GM10248 (cell line): ENCODE results near the gene CASD1.

ENCODE experiments used
- CTCF ChIA-PET: fragments of 300-600 bp; sonication (Branson Sonifier 250); formaldehyde crosslinking; extraction: SDS; loops from one replicate; lab custom pipeline; 2021; ENCODE audit warnings: antibody characterized with exemption; lab: Yijun Ruan, JAX
- POLR2A ChIA-PET: fragments of 350-650 bp; sonication (Branson Sonifier 250); formaldehyde crosslinking; extraction: SDS; loops from one replicate; lab custom pipeline; 2020; ENCODE audit warnings: antibody characterized with exemption; lab: Yijun Ruan, JAX
- DNase-seq: peaks from one replicate; pipeline ENCODE4 v3.0.0; 2012; ENCODE audit errors: extremely low spot score
- TF ChIP-seq, protein P1 (sequence below): IDR thresholded peaks from 2 replicates; pipeline ENCODE4 v1.5.1; 2012; ENCODE audit warnings: mild to moderate bottlenecking, low read depth; ENCODE audit errors: extremely low read depth, missing control alignments, control extremely low read depth

CASD1 gene

GRCh38 chr7:94510582-94511496 lies 1.2 kb downstream of the CASD1 start:
- ChIA-PET POLR2A (no interaction called here), CTCF (interaction anchor here (0.8 to 2.0 kb wide), 4 partner anchors 8 to 56 kb away, joined by 3 to 5 read pairs (median 4); no protein-coding TSS in a partner anchor)
- TF ChIP-seq, protein P1, sequence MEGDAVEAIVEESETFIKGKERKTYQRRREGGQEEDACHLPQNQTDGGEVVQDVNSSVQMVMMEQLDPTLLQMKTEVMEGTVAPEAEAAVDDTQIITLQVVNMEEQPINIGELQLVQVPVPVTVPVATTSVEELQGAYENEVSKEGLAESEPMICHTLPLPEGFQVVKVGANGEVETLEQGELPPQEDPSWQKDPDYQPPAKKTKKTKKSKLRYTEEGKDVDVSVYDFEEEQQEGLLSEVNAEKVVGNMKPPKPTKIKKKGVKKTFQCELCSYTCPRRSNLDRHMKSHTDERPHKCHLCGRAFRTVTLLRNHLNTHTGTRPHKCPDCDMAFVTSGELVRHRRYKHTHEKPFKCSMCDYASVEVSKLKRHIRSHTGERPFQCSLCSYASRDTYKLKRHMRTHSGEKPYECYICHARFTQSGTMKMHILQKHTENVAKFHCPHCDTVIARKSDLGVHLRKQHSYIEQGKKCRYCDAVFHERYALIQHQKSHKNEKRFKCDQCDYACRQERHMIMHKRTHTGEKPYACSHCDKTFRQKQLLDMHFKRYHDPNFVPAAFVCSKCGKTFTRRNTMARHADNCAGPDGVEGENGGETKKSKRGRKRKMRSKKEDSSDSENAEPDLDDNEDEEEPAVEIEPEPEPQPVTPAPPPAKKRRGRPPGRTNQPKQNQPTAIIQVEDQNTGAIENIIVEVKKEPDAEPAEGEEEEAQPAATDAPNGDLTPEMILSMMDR = no peak
- DNase-seq = no peak

GRCh38 chr7:94511718-94512117 lies 2.1 kb downstream of the CASD1 start:
- DNase-seq = no peak
- ChIA-PET POLR2A (interaction anchor here (0.5 kb wide), 1 partner anchor 145 kb away, joined by 3 read pairs; no protein-coding TSS in a partner anchor), CTCF (interaction anchor here (1.1 to 2.0 kb wide), 4 partner anchors 9 to 57 kb away, joined by 3 to 5 read pairs (median 4); no protein-coding TSS in a partner anchor)
- TF ChIP-seq, protein P1 = no peak

- ChIA-PET POLR2A (no interaction called here), CTCF (interaction anchor here (1.5 to 2.0 kb wide), 2 partner anchors 10 to 13 kb away, joined by 3 to 5 read pairs; no protein-coding TSS in a partner anchor)
- DNase-seq = no peak
- TF ChIP-seq, protein P1 = no peak
These were observed 3.3 kb downstream of the CASD1 start for GRCh38 chr7:94512735-94513564.

DNA sequence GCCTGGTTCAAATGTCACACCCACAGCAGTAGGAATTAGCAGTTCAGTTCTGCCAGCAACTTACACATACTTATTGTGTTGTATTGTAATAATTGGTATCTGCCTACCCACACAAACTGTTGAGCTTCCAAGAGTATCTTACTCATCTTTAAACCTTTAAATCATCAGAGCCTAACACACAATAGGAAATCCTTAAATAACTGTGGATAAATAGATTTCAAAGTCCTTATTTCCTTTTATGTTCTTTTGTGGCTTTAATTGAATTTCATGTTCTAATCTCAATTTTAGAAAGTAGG lies 3.9 kb downstream of the CASD1 start:
- POLR2A ChIA-PET = no interaction called here

GRCh38 chr7:94514140-94514889 lies 4.7 kb downstream of the CASD1 start:
- DNase-seq = no peak
- CTCF ChIA-PET = no interaction called here
- POLR2A ChIA-PET = no interaction called here
- TF ChIP-seq, protein P1 = no peak

More for the DNA sequence above, 3.9 kb downstream of the CASD1 start:
- CTCF ChIA-PET = no interaction called here
- DNase-seq = no peak
- TF ChIP-seq, protein P1 = no peak

DNA sequence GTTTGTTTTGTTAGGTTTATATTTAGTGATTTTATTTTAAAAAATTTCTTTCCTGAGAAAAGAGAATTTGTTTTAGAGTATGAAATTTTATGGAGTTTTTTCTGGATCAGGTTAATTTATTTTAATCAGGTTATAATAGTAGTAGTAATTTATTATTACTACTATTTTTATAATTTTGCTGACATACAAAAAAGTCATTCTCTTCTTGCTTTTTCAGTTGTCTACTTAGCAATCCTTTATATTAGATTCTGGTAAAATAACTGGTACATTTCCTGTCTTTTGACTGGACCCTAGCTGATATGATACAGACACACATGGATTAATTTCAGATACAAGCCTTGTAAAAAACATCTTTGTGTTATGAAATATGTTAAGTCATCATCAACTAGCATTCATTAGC lies 5.3 kb downstream of the CASD1 start:
- no peak for DNase-seq
- ChIA-PET POLR2A (no interaction called here), CTCF (no interaction called here)
- TF ChIP-seq, protein P1 = no peak
